GM12873 (cell line): ENCODE measurements around the gene C4orf51.

Experiments
- TF ChIP-seq, protein P1 (sequence below): IDR thresholded peaks from 2 replicates; pipeline ENCODE4 v1.5.1; 2012; ENCODE audit warnings: low read depth, mild to moderate bottlenecking, moderate library complexity, low read length, control low read depth; ENCODE audit not compliant: insufficient read depth; ENCODE audit errors: missing control alignments

The C4orf51 gene

GRCh38 chr4:145776208-145776607 is 96.3 kb downstream of the C4orf51 start:
- TF ChIP-seq, protein P1, sequence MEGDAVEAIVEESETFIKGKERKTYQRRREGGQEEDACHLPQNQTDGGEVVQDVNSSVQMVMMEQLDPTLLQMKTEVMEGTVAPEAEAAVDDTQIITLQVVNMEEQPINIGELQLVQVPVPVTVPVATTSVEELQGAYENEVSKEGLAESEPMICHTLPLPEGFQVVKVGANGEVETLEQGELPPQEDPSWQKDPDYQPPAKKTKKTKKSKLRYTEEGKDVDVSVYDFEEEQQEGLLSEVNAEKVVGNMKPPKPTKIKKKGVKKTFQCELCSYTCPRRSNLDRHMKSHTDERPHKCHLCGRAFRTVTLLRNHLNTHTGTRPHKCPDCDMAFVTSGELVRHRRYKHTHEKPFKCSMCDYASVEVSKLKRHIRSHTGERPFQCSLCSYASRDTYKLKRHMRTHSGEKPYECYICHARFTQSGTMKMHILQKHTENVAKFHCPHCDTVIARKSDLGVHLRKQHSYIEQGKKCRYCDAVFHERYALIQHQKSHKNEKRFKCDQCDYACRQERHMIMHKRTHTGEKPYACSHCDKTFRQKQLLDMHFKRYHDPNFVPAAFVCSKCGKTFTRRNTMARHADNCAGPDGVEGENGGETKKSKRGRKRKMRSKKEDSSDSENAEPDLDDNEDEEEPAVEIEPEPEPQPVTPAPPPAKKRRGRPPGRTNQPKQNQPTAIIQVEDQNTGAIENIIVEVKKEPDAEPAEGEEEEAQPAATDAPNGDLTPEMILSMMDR = no peak

GRCh38 chr4:145779319-145779801 is 99.4 kb downstream of the C4orf51 start:
- TF ChIP-seq, protein P1 = no peak

DNA sequence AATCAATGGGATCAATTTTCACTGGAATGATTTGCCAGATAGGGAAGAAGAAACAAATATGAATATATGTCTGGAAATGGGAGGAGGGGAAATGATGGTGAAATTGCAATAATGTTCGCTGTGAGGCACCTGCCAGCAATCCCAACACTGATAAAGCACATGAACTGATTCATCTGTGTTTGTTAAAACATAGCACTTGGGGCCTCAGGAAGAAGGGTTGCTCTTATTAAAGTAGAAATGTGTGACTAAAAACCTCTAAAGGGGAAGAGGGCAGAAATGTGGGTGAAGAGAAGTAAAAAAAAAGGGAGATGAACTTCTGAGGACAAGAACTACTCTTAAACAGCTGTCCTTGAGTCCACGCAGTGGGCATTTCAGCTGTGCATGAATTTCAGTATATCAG is 101.4 kb downstream of the C4orf51 start:
- TF ChIP-seq, protein P1 = no peak
